Gastrocnemius medialis (tissue), 4 donors: Measurements from ENCODE around the gene OMA1. TPM values are rescaled to one million over a fixed set of nuclear protein-coding genes. Genes with fewer than 3 reads are reported as not detected.

Experiments
- ATAC-seq, 2 donors: fragments of 150-250 bp; one replicate each; pipeline ENCODE4 v1.9.1; 2016
- DNase-seq, 2 donors: peaks; one replicate each; pipeline ENCODE4 v3.0.0-alpha.2; 2019
- H3K27ac ChIP-seq, 4 donors: fragments of 200-600 bp; sonication (generic); 1 replicate in 1 of 4; 2 replicates in 3 of 4; pipeline ENCODE4 v1.5.1; 2016 to 2018; ENCODE audit warnings: mild to moderate bottlenecking in 2 of 4, moderate library complexity in 1 of 4
- H3K27me3 ChIP-seq, 3 donors: fragments of 200-600 bp; sonication (generic) in 2 of 3; 1 replicate in 1 of 3; 2 replicates in 2 of 3; pipeline versions ENCODE4 v1.5.1 to v1.6.0; 2016 to 2019; ENCODE audit warnings: mild to moderate bottlenecking in 1 of 3, moderate library complexity in 1 of 3
- H3K36me3 ChIP-seq, 2 donors: fragments of 200-600 bp; sonication (generic) in 1 of 2; one replicate each; pipeline ENCODE4 v1.5.1; 2017 to 2018
- H3K4me1 ChIP-seq, 2 donors: fragments of 200-600 bp; sonication (generic) in 1 of 2; one replicate each; pipeline ENCODE4 v1.5.1; 2016 to 2017; ENCODE audit warnings: mild to moderate bottlenecking in 2 of 2
- H3K4me3 ChIP-seq, 4 donors: fragments of 200-600 bp; sonication (generic) in 3 of 4; 1 replicate in 1 of 4; 2 replicates in 3 of 4; pipeline ENCODE4 v1.5.1; 2016 to 2019; ENCODE audit warnings: mild to moderate bottlenecking in 2 of 4
- H3K9me3 ChIP-seq, 3 donors: fragments of 200-600 bp; sonication (generic) in 2 of 3; 1 replicate in 1 of 3; 2 replicates in 2 of 3; pipeline ENCODE4 v1.5.1; 2016 to 2019
- CTCF ChIP-seq, 5 experiments: fragments of 450-650 bp in 3 of 5; fragments of 200-600 bp in 2 of 5; sonication (generic) in 2 of 5; IDR thresholded peaks in 4 of 5; conservative IDR thresholded peaks in 1 of 5; 1 replicate in 4 of 5; 2 replicates in 1 of 5; pipeline ENCODE4 v1.5.1; 2016 to 2019; ENCODE audit warnings: antibody characterized with exemption in 5 of 5, mild to moderate bottlenecking in 3 of 5, moderate library complexity in 3 of 5
- POLR2A ChIP-seq, 2 donors: fragments of 450-650 bp; IDR thresholded peaks; one replicate each; pipeline ENCODE4 v1.6.1; 2017; ENCODE audit warnings: antibody characterized with exemption in 2 of 2, mild to moderate bottlenecking in 2 of 2, moderate library complexity in 2 of 2
- in situ Hi-C, 4 donors: fragments of 200-750 bp; cut with MboI; loops; one replicate each; pipeline versions ENCODE4 v1.15.0 to v1.8.0; 2017; ENCODE audit warnings: low sequenced_read_pairs in 4 of 4
- intact Hi-C: fragments of 100-400 bp; cut with DNase I; formaldehyde crosslinking; loops from one replicate; pipeline ENCODE4 v1.15.1; 2023; ENCODE audit warnings: low total_unique reads
- total RNA-seq, 4 donors: library from RNA; depleted of rRNA; stranded (reverse); fragments of >200 nt; gene quantifications; one replicate each; pipeline versions ENCODE4 v1.1.0 to v1.2.3, GENCODE V29; 2016

Gene OMA1
- total RNA-seq, 4 donors from 2014 or later = 11.7 to 23.7 (median 19.3) TPM

- peaks cover 23 to 24% of the 10 kb centered on the region in 2 donors for H3K4me1 ChIP-seq
- no peaks in the 10 kb centered on the region for H3K36me3 ChIP-seq
- ATAC-seq = no peak
- TF ChIP-seq POLR2A (IDR thresholded peaks at IDR 0.05) (no peak), CTCF (IDR thresholded peaks at IDR 0.05 in 4 of 5, conservative IDR thresholded peaks at IDR 0.05 in 1 of 5) (no peak)
- peaks cover 7 to 22% (median 21%) of the 10 kb centered on the region in 3 donors for H3K27me3 ChIP-seq
- intact Hi-C loops (no loop called here), in situ Hi-C loops (no loop called here)
- H3K9me3 ChIP-seq = no peaks in the 10 kb centered on the region
- DNase-seq = no peak
- H3K4me3 ChIP-seq = no peak overlapping the region
- no peak overlapping the region for H3K27ac ChIP-seq
Observed at GRCh38 chr1:58571616-58572015, 25.1 kb upstream of the OMA1 start.

- no peaks in the 10 kb centered on the region for H3K36me3 ChIP-seq
- no peak overlapping the region for H3K27ac ChIP-seq
- ATAC-seq = peak in 1 of 2 donors; percentile 36
- no peak for DNase-seq
- in situ Hi-C loops (no loop called here), intact Hi-C loops (no loop called here)
- H3K4me3 ChIP-seq = no peak overlapping the region
- H3K9me3 ChIP-seq = no peaks in the 10 kb centered on the region
- H3K27me3 ChIP-seq = peaks cover 0 to 14% (median 14%) of the 10 kb centered on the region in 3 donors
- peaks cover 24 to 28% of the 10 kb centered on the region in 2 donors for H3K4me1 ChIP-seq
- TF ChIP-seq POLR2A (IDR thresholded peaks at IDR 0.05) (no peak), CTCF (IDR thresholded peaks at IDR 0.05 in 4 of 5, conservative IDR thresholded peaks at IDR 0.05 in 1 of 5) (no peak)
Observed at GRCh38 chr1:58570817-58571216, 24.3 kb upstream of the OMA1 start.

GRCh38 chr1:58570094-58570493 lies 23.6 kb upstream of the OMA1 start:
- TF ChIP-seq POLR2A (IDR thresholded peaks at IDR 0.05) (no peak), CTCF (IDR thresholded peaks at IDR 0.05 in 4 of 5, conservative IDR thresholded peaks at IDR 0.05 in 1 of 5) (no peak)
- intact Hi-C loops (no loop called here), in situ Hi-C loops (no loop called here)
- no peaks in the 10 kb centered on the region for H3K36me3 ChIP-seq
- no peak overlapping the region for H3K27ac ChIP-seq
- no peaks in the 10 kb centered on the region for H3K9me3 ChIP-seq
- H3K4me3 ChIP-seq = no peak overlapping the region
- peaks cover 0 to 8% (median 6%) of the 10 kb centered on the region in 3 donors for H3K27me3 ChIP-seq
- ATAC-seq = no peak
- DNase-seq = no peak
- peaks cover 24 to 28% of the 10 kb centered on the region in 2 donors for H3K4me1 ChIP-seq

- H3K4me1 ChIP-seq = peaks cover 24 to 28% of the 10 kb centered on the region in 2 donors
- no peak overlapping the region for H3K27ac ChIP-seq
- DNase-seq (no peak), ATAC-seq (no peak)
- no peak overlapping the region for H3K4me3 ChIP-seq
- no peaks in the 10 kb centered on the region for H3K36me3 ChIP-seq
- intact Hi-C loops = no loop called here
- TF ChIP-seq POLR2A (IDR thresholded peaks at IDR 0.05) (no peak), CTCF (IDR thresholded peaks at IDR 0.05 in 4 of 5, conservative IDR thresholded peaks at IDR 0.05 in 1 of 5) (no peak)
- in situ Hi-C loops = no loop called here
- peaks cover 0 to 1% (median 0%) of the 10 kb centered on the region in 3 donors for H3K27me3 ChIP-seq
- H3K9me3 ChIP-seq = no peaks in the 10 kb centered on the region
Observed at GRCh38 chr1:58568911-58569310, 22.4 kb upstream of the OMA1 start.

- Histone ChIP-seq H3K9me3 (no peaks in the 10 kb centered on the region), H3K4me3 (no peak overlapping the region), H3K4me1 (peaks cover 24 to 28% of the 10 kb centered on the region in 2 donors), H3K36me3 (no peaks in the 10 kb centered on the region), H3K27me3 (no peaks in the 10 kb centered on the region), H3K27ac (no peak overlapping the region)
- intact Hi-C loops (no loop called here), in situ Hi-C loops (no loop called here)
- ATAC-seq (no peak), DNase-seq (no peak)
- TF ChIP-seq CTCF (IDR thresholded peaks at IDR 0.05 in 4 of 5, conservative IDR thresholded peaks at IDR 0.05 in 1 of 5) = no peak
- TF ChIP-seq POLR2A (IDR thresholded peaks at IDR 0.05) = no peak
Observed at GRCh38 chr1:58568271-58568860, 21.8 kb upstream of the OMA1 start.
